Measurements from ENCODE around the gene SLC26A9.

Gene SLC26A9

DNA sequence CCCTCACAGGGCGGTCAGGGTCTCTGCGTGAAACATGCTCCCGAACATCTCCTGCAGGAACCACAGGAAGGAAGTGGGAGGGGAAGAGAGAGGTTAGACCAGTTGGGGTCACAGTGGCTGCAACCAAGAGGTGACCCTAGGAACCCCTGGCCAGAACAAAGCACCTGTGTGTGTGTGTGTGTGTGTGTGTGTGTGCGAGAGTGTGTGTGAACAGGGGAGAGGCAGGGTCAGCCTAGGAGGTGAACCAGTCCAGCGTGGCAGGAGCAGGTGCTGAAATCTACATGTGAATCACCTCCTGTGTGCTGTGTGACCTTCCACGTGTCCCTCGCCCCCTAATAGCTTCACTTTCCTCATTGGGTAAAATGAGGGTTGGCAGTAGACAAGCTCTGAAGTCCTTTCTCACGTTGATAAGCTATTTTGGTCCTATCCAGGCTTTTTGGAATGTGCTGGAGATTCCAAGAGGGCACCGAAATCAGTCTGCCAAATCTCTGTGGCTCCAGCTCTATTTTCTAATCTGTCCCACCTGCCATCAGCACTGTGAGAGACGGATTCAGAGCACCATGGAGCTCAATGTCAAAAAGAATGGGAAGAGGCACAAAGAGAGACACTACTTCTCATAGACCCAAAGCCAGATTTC is 27.8 kb downstream of the SLC26A9 start:
- TF ChIP-seq EZH2 (IDR thresholded peaks at IDR 0.05; ENCODE audit: borderline replicate concordance, low read depth, low read length, severe bottlenecking) (no peak), CTCF (IDR thresholded peaks at IDR 0.05; ENCODE audit: borderline replicate concordance, extremely low read depth, low read length, poor library complexity, severe bottlenecking) (no peak)
- H3K79me2 ChIP-seq (ENCODE audit: insufficient read depth, low read length) = no peaks in the 10 kb centered on the region
- H3K36me3 ChIP-seq (ENCODE audit: insufficient read depth, low read length) = no peaks in the 10 kb centered on the region
- H3K4me2 ChIP-seq (ENCODE audit: insufficient read depth, low read length) = no peak overlapping the region
- no peaks in the 10 kb centered on the region for H3K4me1 ChIP-seq (ENCODE audit: insufficient read depth, low read length)
- no peak for DNase-seq
- peaks cover 4% of the 10 kb centered on the region; the same call in 1 of the 2 replicates for H4K20me1 ChIP-seq (ENCODE audit: insufficient read depth, low read length)
- no peak overlapping the region for H3K27ac ChIP-seq (ENCODE audit: low read length)
- no peak overlapping the region for H3K9ac ChIP-seq (ENCODE audit: low read depth, low read length)
- H3K9me3 ChIP-seq (ENCODE audit: insufficient read depth, low read length, severe bottlenecking) = no peaks in the 10 kb centered on the region
- peaks cover 9% of the 10 kb centered on the region for H3K27me3 ChIP-seq (ENCODE audit: insufficient read depth, low read length, poor library complexity)
- ATAC-seq (ENCODE audit: insufficient read depth, low read depth) = no peak
- no peak overlapping the region for H2AFZ ChIP-seq (ENCODE audit: low read depth, low read length)
- no peak overlapping the region for H3K4me3 ChIP-seq (ENCODE audit: low read depth in 1 of 2, low read length in 2 of 2)

DNA sequence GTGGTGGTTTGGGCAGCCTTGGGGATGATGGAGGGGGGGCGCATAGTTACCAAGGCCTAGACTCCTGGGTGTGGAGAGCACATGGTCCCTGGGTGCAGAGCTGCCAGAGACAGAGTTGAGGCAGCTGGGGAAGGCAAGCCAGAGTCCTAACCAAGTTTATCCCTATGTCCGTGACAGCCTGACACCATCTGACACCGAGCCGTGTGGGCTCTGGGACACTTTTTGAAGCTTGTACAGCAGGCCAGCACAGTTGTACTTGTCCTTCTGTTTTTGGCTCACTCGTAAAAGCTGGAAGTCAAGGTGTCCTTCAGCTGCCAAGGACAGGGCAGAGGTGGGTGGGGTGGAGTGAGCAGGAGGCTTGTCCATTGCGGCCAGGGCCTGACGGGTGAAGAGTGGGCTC is 28.5 kb downstream of the SLC26A9 start:
- H3K27ac ChIP-seq (ENCODE audit: low read length) = no peak overlapping the region
- no peaks in the 10 kb centered on the region for H3K9me3 ChIP-seq (ENCODE audit: insufficient read depth, low read length, severe bottlenecking)
- H3K4me1 ChIP-seq (ENCODE audit: insufficient read depth, low read length) = no peaks in the 10 kb centered on the region
- no peaks in the 10 kb centered on the region for H3K36me3 ChIP-seq (ENCODE audit: insufficient read depth, low read length)
- H2AFZ ChIP-seq (ENCODE audit: low read depth, low read length) = no peak overlapping the region
- TF ChIP-seq CTCF (IDR thresholded peaks at IDR 0.05; ENCODE audit: borderline replicate concordance, extremely low read depth, low read length, poor library complexity, severe bottlenecking) = no peak
- TF ChIP-seq EZH2 (IDR thresholded peaks at IDR 0.05; ENCODE audit: borderline replicate concordance, low read depth, low read length, severe bottlenecking) = no peak
- no peak overlapping the region for H3K9ac ChIP-seq (ENCODE audit: low read depth, low read length)
- H4K20me1 ChIP-seq (ENCODE audit: insufficient read depth, low read length) = peaks cover 4% of the 10 kb centered on the region; the same call in 1 of the 2 replicates
- no peak overlapping the region for H3K4me3 ChIP-seq (ENCODE audit: low read depth in 1 of 2, low read length in 2 of 2)
- no peak for DNase-seq
- no peak overlapping the region for H3K4me2 ChIP-seq (ENCODE audit: insufficient read depth, low read length)
- H3K79me2 ChIP-seq (ENCODE audit: insufficient read depth, low read length) = no peaks in the 10 kb centered on the region
- H3K27me3 ChIP-seq (ENCODE audit: insufficient read depth, low read length, poor library complexity) = peaks cover 9% of the 10 kb centered on the region
- ATAC-seq (ENCODE audit: insufficient read depth, low read depth) = no peak

GRCh38 chr1:205914155-205914507 is 29.1 kb downstream of the SLC26A9 start:
- Histone ChIP-seq H3K4me2 (ENCODE audit: insufficient read depth, low read length) (no peak overlapping the region), H3K4me3 (ENCODE audit: low read depth in 1 of 2, low read length in 2 of 2) (no peak overlapping the region)

More at GRCh38 chr1:205914155-205914507, 29.1 kb downstream of the SLC26A9 start:
- no peaks in the 10 kb centered on the region for H3K36me3 ChIP-seq (ENCODE audit: insufficient read depth, low read length)
- no peaks in the 10 kb centered on the region for H3K4me1 ChIP-seq (ENCODE audit: insufficient read depth, low read length)
- H3K9ac ChIP-seq (ENCODE audit: low read depth, low read length) = no peak overlapping the region
- H4K20me1 ChIP-seq (ENCODE audit: insufficient read depth, low read length) = peaks cover under 1% of the 10 kb centered on the region; the same call in 1 of the 2 replicates
- no peaks in the 10 kb centered on the region for H3K79me2 ChIP-seq (ENCODE audit: insufficient read depth, low read length)
- TF ChIP-seq EZH2 (IDR thresholded peaks at IDR 0.05; ENCODE audit: borderline replicate concordance, low read depth, low read length, severe bottlenecking) (no peak), CTCF (IDR thresholded peaks at IDR 0.05; ENCODE audit: borderline replicate concordance, extremely low read depth, low read length, poor library complexity, severe bottlenecking) (no peak)
- DNase-seq (no peak), ATAC-seq (ENCODE audit: insufficient read depth, low read depth) (no peak)
- peaks cover 9% of the 10 kb centered on the region for H3K27me3 ChIP-seq (ENCODE audit: insufficient read depth, low read length, poor library complexity)
- no peaks in the 10 kb centered on the region for H3K9me3 ChIP-seq (ENCODE audit: insufficient read depth, low read length, severe bottlenecking)
- no peak overlapping the region for H2AFZ ChIP-seq (ENCODE audit: low read depth, low read length)
- H3K27ac ChIP-seq (ENCODE audit: low read length) = no peak overlapping the region

Data from DND-41 (cell line).